AG04450 (cell line): ENCODE measurements around the gene SAMD10. TPM values are rescaled to one million over a fixed set of nuclear protein-coding genes. Genes with fewer than 3 reads are reported as not detected.

ENCODE experiments used
- CTCF ChIA-PET: fragments of 300-600, 350-600 bp; formaldehyde crosslinking; extraction: SDS; loops from one replicate; lab custom pipeline; 2022; ENCODE audit warnings: antibody characterized with exemption, inconsistent platforms; lab: Charles Lee
- POLR2A ChIA-PET: fragments of 350-600 bp; formaldehyde crosslinking; extraction: SDS; loops from one replicate; lab custom pipeline; 2021; ENCODE audit warnings: antibody characterized with exemption, inconsistent platforms; lab: Yijun Ruan, JAX
- DNase-seq: peaks from one replicate; pipeline ENCODE4 v3.0.0-alpha.2; 2011; ENCODE audit warnings: low read depth, low spot score
- H3K27ac ChIP-seq: one replicate; pipeline ENCODE4 v1.5.1; 2012; ENCODE audit warnings: low read depth, low read length, control low read depth
- H3K27me3 ChIP-seq: one replicate; pipeline ENCODE4 v1.6.0; 2012; ENCODE audit warnings: low read length; ENCODE audit not compliant: control insufficient read depth, insufficient read depth
- H3K4me3 ChIP-seq: 2 replicates; pipeline ENCODE4 v1.5.1; 2011; ENCODE audit warnings: mild to moderate bottlenecking, low read depth, low read length, control low read depth
- H3K9me3 ChIP-seq: 2 replicates; pipeline ENCODE4 v1.5.1; 2012; ENCODE audit warnings: low read length; ENCODE audit not compliant: control insufficient read depth, insufficient read depth
- CTCF ChIP-seq: IDR thresholded peaks from 2 replicates; pipeline ENCODE4 v1.5.1; 2011; ENCODE audit warnings: low read depth, low read length, control low read depth, inconsistent platforms
- polyA plus RNA-seq: library from polyadenylated mRNA; depleted of rRNA; stranded (reverse); fragments of >200 nt; gene quantifications from 2 replicates; pipeline ENCODE4 v1.2.3, GENCODE V29; 2011

SAMD10 gene
- polyA plus RNA-seq, 1 experiment, result 1.3 TPM

- POLR2A ChIA-PET, result no interaction called here
- no peak overlapping the region for H3K27ac ChIP-seq
- CTCF ChIA-PET, result no interaction called here
- no peak overlapping the region for H3K4me3 ChIP-seq
- TF ChIP-seq CTCF, result no peak
- DNase-seq, result no peak
- H3K27me3 ChIP-seq, result no peaks in the 10 kb centered on the region
- H3K9me3 ChIP-seq, result peaks cover 19% of the 10 kb centered on the region
Observed at GRCh38 chr20:63958964-63959698, 20.3 kb downstream of the SAMD10 start.

GRCh38 chr20:63958471-63958870 lies 21.0 kb downstream of the SAMD10 start:
- CTCF ChIA-PET, result no interaction called here
- no peak for TF ChIP-seq CTCF

GRCh38 chr20:63957690-63958441 lies 21.6 kb downstream of the SAMD10 start:
- DNase-seq, result no peak
- Histone ChIP-seq H3K27ac (peak overlapping the region; percentile 68), H3K9me3 (peaks cover 6% of the 10 kb centered on the region; the same call in 1 of the 2 replicates), H3K4me3 (no peak overlapping the region), H3K27me3 (no peaks in the 10 kb centered on the region)
- TF ChIP-seq CTCF, result no peak
- POLR2A ChIA-PET, result interaction anchor here (0.6 to 2.2 kb wide), 2 partner anchors 92 to 250 kb away, joined by 3 to 7 read pairs; partner anchors contain the start of genes ARFRP1, TPD52L2 and ZGPAT
- CTCF ChIA-PET, result interaction anchor here (0.6 kb wide), 1 partner anchor 104 kb away, joined by 11 read pairs; no protein-coding TSS in a partner anchor

More at GRCh38 chr20:63958471-63958870, 21.0 kb downstream of the SAMD10 start:
- H3K27me3 ChIP-seq, result no peaks in the 10 kb centered on the region
- H3K27ac ChIP-seq, result no peak overlapping the region
- POLR2A ChIA-PET, result no interaction called here
- no peak for DNase-seq
- H3K4me3 ChIP-seq, result no peak overlapping the region
- peaks cover 12% of the 10 kb centered on the region for H3K9me3 ChIP-seq

GRCh38 chr20:63957004-63957689 lies 22.3 kb downstream of the SAMD10 start:
- CTCF ChIA-PET, result no interaction called here
- TF ChIP-seq CTCF, result peak; percentile 10; the same call in 1 of the 2 replicates
- POLR2A ChIA-PET, result interaction anchor here (1.1 to 2.2 kb wide), 2 partner anchors 92 to 250 kb away, joined by 5 to 7 read pairs; partner anchors contain the start of genes ARFRP1, TPD52L2 and ZGPAT
- no peaks in the 10 kb centered on the region; the same call in 1 of the 2 replicates for H3K9me3 ChIP-seq
- H3K27ac ChIP-seq, result peak overlapping the region; percentile 68
- no peaks in the 10 kb centered on the region for H3K27me3 ChIP-seq
- no peak for DNase-seq
- peak overlapping the region; percentile 51 for H3K4me3 ChIP-seq
